PC-3 (cell line): ENCODE results near the gene TMEM181. TPM values are rescaled to one million over a fixed set of nuclear protein-coding genes. Genes with fewer than 3 reads are reported as not detected.

Source experiments
- ATAC-seq: fragments of 200-7000 bp; cut with Tn5 transposase; 2 replicates; pipeline ENCODE4 v1.9.1; 2020; ENCODE audit warnings: mild to moderate bottlenecking, moderate library complexity
- BruUV-seq: library from RNA; stranded (reverse); fragments of 400-500 nt; replicated peaks from 2 replicates; lab custom pipeline; 2021; lab: Mats Ljungman, UMichigan
- CTCF ChIA-PET: fragments of 300-600 bp; sonication (Branson Sonifier 250); formaldehyde crosslinking; loops from one replicate; lab custom pipeline; 2022; ENCODE audit warnings: antibody characterized with exemption; lab: Charles Lee
- POLR2A ChIA-PET: fragments of 300-600 bp; sonication (Branson Sonifier 250); formaldehyde crosslinking; loops from one replicate; lab custom pipeline; 2022; ENCODE audit warnings: antibody characterized with exemption; ENCODE audit not compliant: unreplicated experiment; lab: Charles Lee
- DNase-seq: peaks from one replicate; pipeline ENCODE4 v3.0.0-alpha.2; 2015
- H2AFZ ChIP-seq: fragments of 300-600 bp; sonication (generic); 2 replicates; pipeline ENCODE4 v1.6.0; 2016; ENCODE audit warnings: antibody characterized with exemption, low read length
- H3F3A ChIP-seq: fragments of 300-600 bp; sonication (generic); one replicate; pipeline ENCODE4 v1.6.0; 2017; ENCODE audit warnings: antibody characterized with exemption, low read length, control low read depth, mild to moderate bottlenecking; ENCODE audit not compliant: unreplicated experiment
- H3K27ac ChIP-seq: fragments of 300-600 bp; sonication (generic); 2 replicates; pipeline ENCODE4 v1.5.1; 2016; ENCODE audit warnings: mild to moderate bottlenecking, low read length
- H3K27me3 ChIP-seq: fragments of 300-600 bp; sonication (generic); 2 replicates; pipeline ENCODE4 v1.6.1; 2016; ENCODE audit warnings: low read length, mixed read lengths
- H3K36me3 ChIP-seq: fragments of 300-600 bp; sonication (generic); 2 replicates; pipeline ENCODE4 v1.6.1; 2016; ENCODE audit warnings: low read depth, mixed run types, low read length, mixed read lengths
- H3K4me1 ChIP-seq: fragments of 300-600 bp; sonication (generic); 2 replicates; pipeline ENCODE4 v1.5.1; 2016; ENCODE audit warnings: low read length; ENCODE audit not compliant: insufficient read depth
- H3K4me2 ChIP-seq: fragments of 300-600 bp; sonication (generic); 2 replicates; pipeline ENCODE4 v1.6.0; 2016; ENCODE audit warnings: low read length
- H3K4me3 ChIP-seq: fragments of 300-600 bp; sonication (generic); 2 replicates; pipeline ENCODE4 v1.5.1; 2016; ENCODE audit warnings: mild to moderate bottlenecking, low read length, mixed read lengths
- H3K79me2 ChIP-seq: fragments of 300-600 bp; sonication (generic); 2 replicates; pipeline ENCODE4 v1.6.1; 2017; ENCODE audit warnings: low read length, mixed read lengths
- H3K9ac ChIP-seq: fragments of 300-600 bp; sonication (generic); 2 replicates; pipeline ENCODE4 v1.6.0; 2016; ENCODE audit warnings: mild to moderate bottlenecking, low read length
- H3K9me2 ChIP-seq: fragments of 300-600 bp; sonication (generic); replicated peaks from 2 replicates; pipeline ENCODE4 v1.6.1; 2016; ENCODE audit warnings: mixed run types, low read length, mixed read lengths
- H3K9me3 ChIP-seq: fragments of 300-600 bp; sonication (generic); 2 replicates; pipeline ENCODE4 v1.6.1; 2016; ENCODE audit warnings: low read length, mixed read lengths
- H4K20me1 ChIP-seq: fragments of 300-600 bp; sonication (generic); 2 replicates; pipeline ENCODE4 v1.6.1; 2016; ENCODE audit warnings: low read length, mixed read lengths
- CTCF ChIP-seq: fragments of 300-600 bp; sonication (generic); conservative IDR thresholded peaks from 2 replicates; pipeline ENCODE4 v1.5.1; 2017; ENCODE audit warnings: antibody characterized with exemption, low read depth, mild to moderate bottlenecking, low read length
- EZH2 ChIP-seq: fragments of 300-600 bp; sonication (generic); IDR thresholded peaks from one replicate; pipeline ENCODE4 v1.6.1; 2017; ENCODE audit warnings: antibody characterized with exemption, mild to moderate bottlenecking, low read length; ENCODE audit not compliant: unreplicated experiment
- EZH2phosphoT487 ChIP-seq: fragments of 300-600 bp; sonication (generic); IDR thresholded peaks from 2 replicates; pipeline ENCODE4 v1.6.1; 2018; ENCODE audit warnings: mild to moderate bottlenecking, antibody characterized with exemption, low read length, borderline replicate concordance
- intact Hi-C: fragments of 100-400 bp; cut with micrococcal nuclease; formaldehyde crosslinking; loops from 2 replicates; pipeline ENCODE4 v1.9.0; 2023
- total RNA-seq: library from RNA; depleted of rRNA; stranded (reverse); fragments of >200 nt; gene quantifications from 2 replicates; pipeline ENCODE4 v1.2.3, GENCODE V29; 2014

Gene TMEM181
- total RNA-seq, 1 experiment from 2014 or later = 13.7 TPM

- H3K27ac ChIP-seq = peak overlapping the region; percentile 93; the same call in 1 of the 2 replicates
- H3K36me3 ChIP-seq = no peaks in the 10 kb centered on the region
- no TSS peak for BruUV-seq
- no peaks in the 10 kb centered on the region for H3K9me2 ChIP-seq
- H2AFZ ChIP-seq = no peak overlapping the region
- POLR2A ChIA-PET = no interaction called here
- no peaks in the 10 kb centered on the region for H3K9me3 ChIP-seq
- DNase-seq (no peak), ATAC-seq (no peak)
- H3K4me2 ChIP-seq = peak overlapping the region; percentile 79
- H3K9ac ChIP-seq = no peak overlapping the region
- H4K20me1 ChIP-seq = no peaks in the 10 kb centered on the region; the same call in 1 of the 2 replicates
- H3K27me3 ChIP-seq = no peaks in the 10 kb centered on the region
- H3K4me3 ChIP-seq = no peak overlapping the region
- peaks cover 20% of the 10 kb centered on the region for H3K79me2 ChIP-seq
- no peak for TF ChIP-seq CTCF
- TF ChIP-seq EZH2phosphoT487 = no peak
- no peak for TF ChIP-seq EZH2
- H3K4me1 ChIP-seq = peaks cover 43% of the 10 kb centered on the region
- no peaks in the 10 kb centered on the region for H3F3A ChIP-seq
- CTCF ChIA-PET = no interaction called here
- intact Hi-C loops = no loop called here
Observed at GRCh38 chr6:158647501-158647900, 87.6 kb downstream of the TMEM181 start.

- Histone ChIP-seq H3K4me2 (no peak overlapping the region), H3K4me1 (peaks cover 35% of the 10 kb centered on the region), H3K9ac (no peak overlapping the region), H3K4me3 (no peak overlapping the region), H3K27ac (no peak overlapping the region), H3K79me2 (peaks cover 8% of the 10 kb centered on the region), H2AFZ (no peak overlapping the region), H3K27me3 (no peaks in the 10 kb centered on the region), H3K9me3 (no peaks in the 10 kb centered on the region), H4K20me1 (no peaks in the 10 kb centered on the region), H3K36me3 (no peaks in the 10 kb centered on the region), H3K9me2 (no peaks in the 10 kb centered on the region), H3F3A (no peaks in the 10 kb centered on the region)
- DNase-seq (peak; percentile 44), ATAC-seq (no peak)
- TF ChIP-seq CTCF (no peak), EZH2 (no peak), EZH2phosphoT487 (no peak)
- ChIA-PET POLR2A (interaction anchor here (0.6 kb wide), 1 partner anchor 218 kb away, joined by 3 read pairs; no protein-coding TSS in a partner anchor), CTCF (no interaction called here)
- intact Hi-C loops = no loop called here
- BruUV-seq = no TSS peak
Observed at GRCh38 chr6:158648682-158649131, 88.8 kb downstream of the TMEM181 start.

GRCh38 chr6:158649289-158650143, 89.6 kb downstream of the TMEM181 start, which contains the start of gene SYTL3:
SYTL3 (plus strand) TSS chr6:158650054; CDS start chr6:158663269, 13,215 bp downstream.
- POLR2A ChIA-PET = interaction anchor here (0.6 kb wide), 1 partner anchor 217 kb away, joined by 3 read pairs; no protein-coding TSS in a partner anchor

More at GRCh38 chr6:158649289-158650143, 89.6 kb downstream of the TMEM181 start, which contains the start of gene SYTL3:
- Histone ChIP-seq H3K79me2 (no peaks in the 10 kb centered on the region), H3F3A (no peaks in the 10 kb centered on the region), H3K9me2 (no peaks in the 10 kb centered on the region), H3K9ac (no peak within 1 kb of the TSS), H3K36me3 (no peaks in the 10 kb centered on the region), H3K4me2 (no peak within 1 kb of the TSS), H2AFZ (no peak within 1 kb of the TSS), H3K4me3 (no peak within 1 kb of the TSS), H4K20me1 (no peaks in the 10 kb centered on the region), H3K27me3 (no peaks in the 10 kb centered on the region), H3K9me3 (no peaks in the 10 kb centered on the region), H3K27ac (no peak within 1 kb of the TSS), H3K4me1 (peaks cover 35% of the 10 kb centered on the region)
- DNase-seq (no peak), ATAC-seq (no peak)
- TF ChIP-seq CTCF (no peak), EZH2 (no peak), EZH2phosphoT487 (no peak)
- CTCF ChIA-PET = no interaction called here
- intact Hi-C loops = no loop called here
- no TSS peak for BruUV-seq
